ENCODE data around the gene OR8B3.

GRCh38 chr11:124424384-124424921 lies 25.6 kb upstream of the OR8B3 start, which contains the start of gene OR8B4:
- TF ChIP-seq CTCF (IDR thresholded peaks at IDR 0.05) (no peak), POLR2A (IDR thresholded peaks at IDR 0.05) (no peak)
